ENCODE measurements around the gene C12orf56. TPM values are rescaled to one million over a fixed set of nuclear protein-coding genes. Genes with fewer than 3 reads are reported as not detected.

Gene C12orf56
- total and polyA plus RNA-seq, 2 donors: 3.7 to 7.1 TPM

- H3K27ac ChIP-seq (ENCODE audit: low read depth in 1 of 2, low read length in 1 of 2): no peak overlapping the region
- no peaks in the 10 kb centered on the region for H3K36me3 ChIP-seq (ENCODE audit: control insufficient read depth in 2 of 2, insufficient read depth in 2 of 2, low read length in 1 of 2)
- H3K27me3 ChIP-seq (ENCODE audit: control insufficient read depth in 2 of 2, insufficient read depth in 1 of 2, low read length in 1 of 2): no peaks in the 10 kb centered on the region
- no peaks in the 10 kb centered on the region for H3K9me3 ChIP-seq (ENCODE audit: control insufficient read depth in 2 of 2, insufficient read depth in 1 of 2, low read length in 1 of 2)
- DNase-seq (ENCODE audit: low read depth in 6 of 9, low spot score in 9 of 9): no peak
- no peak overlapping the region for H3K4me3 ChIP-seq (ENCODE audit: low read length in 2 of 2)
- no peaks in the 10 kb centered on the region for H3K4me1 ChIP-seq (ENCODE audit: control insufficient read depth in 2 of 2, insufficient read depth in 2 of 2, low read length in 2 of 2)
- WGBS: 91% methylated on average over 2 of the region's 2 CpGs
Measured at GRCh38 chr12:64269161-64269560, 121.4 kb downstream of the C12orf56 start.

DNA sequence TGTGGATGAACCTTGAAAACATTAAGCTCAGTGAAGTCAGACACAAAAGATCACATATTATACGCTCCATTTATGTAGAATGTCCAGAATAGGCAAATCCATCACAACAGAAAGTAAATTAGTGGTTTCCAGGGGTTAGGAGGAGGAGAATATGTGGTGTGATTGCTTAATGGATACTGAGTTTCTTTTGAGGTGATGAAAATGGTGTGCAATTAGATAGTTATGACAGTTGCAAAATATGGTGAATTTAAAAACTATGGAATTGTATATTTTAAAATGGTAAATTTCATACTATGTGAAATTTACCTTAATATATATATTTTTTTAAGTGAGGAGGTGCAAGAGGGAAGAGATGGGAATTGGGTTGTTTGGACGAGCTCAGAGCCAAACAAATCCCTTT lies 122.1 kb downstream of the C12orf56 start:
- Histone ChIP-seq H3K4me3 (ENCODE audit: low read length in 2 of 2) (no peak overlapping the region), H3K4me1 (ENCODE audit: control insufficient read depth in 2 of 2, insufficient read depth in 2 of 2, low read length in 2 of 2) (no peaks in the 10 kb centered on the region), H3K27ac (ENCODE audit: low read depth in 1 of 2, low read length in 1 of 2) (no peak overlapping the region), H3K36me3 (ENCODE audit: control insufficient read depth in 2 of 2, insufficient read depth in 2 of 2, low read length in 1 of 2) (no peaks in the 10 kb centered on the region), H3K9me3 (ENCODE audit: control insufficient read depth in 2 of 2, insufficient read depth in 1 of 2, low read length in 1 of 2) (no peaks in the 10 kb centered on the region), H3K27me3 (ENCODE audit: control insufficient read depth in 2 of 2, insufficient read depth in 1 of 2, low read length in 1 of 2) (no peaks in the 10 kb centered on the region)
- WGBS: 0% methylated on average over 2 of the region's 2 CpGs
- no peak for DNase-seq (ENCODE audit: low read depth in 6 of 9, low spot score in 9 of 9)

- no peak overlapping the region for H3K27ac ChIP-seq (ENCODE audit: low read depth in 1 of 2, low read length in 1 of 2)
- WGBS: 85% methylated on average over 2 of the region's 2 CpGs
- H3K27me3 ChIP-seq (ENCODE audit: control insufficient read depth in 2 of 2, insufficient read depth in 1 of 2, low read length in 1 of 2): no peaks in the 10 kb centered on the region
- H3K4me3 ChIP-seq (ENCODE audit: low read length in 2 of 2): no peak overlapping the region
- no peaks in the 10 kb centered on the region for H3K36me3 ChIP-seq (ENCODE audit: control insufficient read depth in 2 of 2, insufficient read depth in 2 of 2, low read length in 1 of 2)
- H3K9me3 ChIP-seq (ENCODE audit: control insufficient read depth in 2 of 2, insufficient read depth in 1 of 2, low read length in 1 of 2): no peaks in the 10 kb centered on the region
- DNase-seq (ENCODE audit: low read depth in 6 of 9, low spot score in 9 of 9): no peak
- H3K4me1 ChIP-seq (ENCODE audit: control insufficient read depth in 2 of 2, insufficient read depth in 2 of 2, low read length in 2 of 2): no peaks in the 10 kb centered on the region
Measured at GRCh38 chr12:64265839-64266238, 124.7 kb downstream of the C12orf56 start.

GRCh38 chr12:64261813-64262212 lies 128.7 kb downstream of the C12orf56 start:
- Histone ChIP-seq H3K27me3 (ENCODE audit: control insufficient read depth in 2 of 2, insufficient read depth in 1 of 2, low read length in 1 of 2) (no peaks in the 10 kb centered on the region), H3K36me3 (ENCODE audit: control insufficient read depth in 2 of 2, insufficient read depth in 2 of 2, low read length in 1 of 2) (no peaks in the 10 kb centered on the region), H3K4me1 (ENCODE audit: control insufficient read depth in 2 of 2, insufficient read depth in 2 of 2, low read length in 2 of 2) (no peaks in the 10 kb centered on the region), H3K27ac (ENCODE audit: low read depth in 1 of 2, low read length in 1 of 2) (no peak overlapping the region), H3K4me3 (ENCODE audit: low read length in 2 of 2) (no peak overlapping the region), H3K9me3 (ENCODE audit: control insufficient read depth in 2 of 2, insufficient read depth in 1 of 2, low read length in 1 of 2) (no peaks in the 10 kb centered on the region)
- 95% methylated on average over 5 of the region's 5 CpGs for WGBS
- no peak for DNase-seq (ENCODE audit: low read depth in 6 of 9, low spot score in 9 of 9)

DNA sequence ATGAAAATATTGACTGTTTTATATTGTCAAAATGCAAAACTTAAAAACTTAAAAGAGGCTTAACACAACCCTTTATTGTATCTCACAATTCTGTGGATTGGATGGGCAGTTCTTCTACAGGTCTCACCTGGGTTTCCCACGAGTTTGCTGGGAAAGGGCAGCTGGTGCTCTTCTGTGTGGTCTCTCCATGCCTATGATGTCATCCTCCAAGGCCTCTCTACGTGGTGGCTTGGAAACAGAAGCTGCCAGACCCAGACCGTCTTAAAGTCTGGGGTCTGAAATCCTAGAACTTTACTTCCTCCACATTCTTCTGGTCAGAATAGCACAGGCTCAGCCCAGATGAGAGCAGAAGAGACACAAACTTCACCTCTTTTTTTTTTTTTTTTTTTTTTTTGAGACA lies 132.0 kb downstream of the C12orf56 start:
- no peak for DNase-seq (ENCODE audit: low read depth in 6 of 9, low spot score in 9 of 9)

DNA sequence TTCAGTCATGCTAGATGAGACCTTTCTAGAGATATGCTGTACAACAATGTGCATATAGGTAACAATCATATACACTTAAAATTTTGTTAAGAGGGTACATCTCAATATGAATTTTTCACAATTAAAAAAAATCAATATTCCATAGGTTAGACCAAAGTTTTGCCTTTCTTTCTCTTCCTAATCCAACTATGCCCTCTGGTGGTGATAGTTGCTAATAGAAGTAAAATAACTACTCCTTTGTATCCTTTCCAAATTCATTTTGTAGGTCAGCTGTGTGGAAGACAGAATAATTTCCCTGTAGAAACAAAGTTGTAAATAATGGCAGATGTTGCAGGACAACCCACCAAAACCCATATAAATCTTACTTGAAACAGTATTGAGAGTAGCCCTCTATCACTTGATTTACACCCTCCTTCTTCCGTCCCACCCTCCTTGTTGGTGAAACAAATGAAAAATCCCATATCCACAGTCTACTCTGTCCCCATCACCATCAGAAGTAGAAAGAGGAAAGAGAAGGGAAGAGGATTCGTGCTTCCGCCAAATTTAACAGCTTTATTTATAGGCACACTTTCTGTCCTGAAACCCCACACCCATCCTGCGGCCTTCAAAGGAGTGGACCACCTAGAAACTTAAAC lies 134.3 kb downstream of the C12orf56 start:
- DNase-seq (ENCODE audit: low read depth in 6 of 9, low spot score in 9 of 9): peak in 8 of 9 donors; percentile 12 to 65 (median 28)
- H3K27ac ChIP-seq (ENCODE audit: low read depth in 1 of 2, low read length in 1 of 2): no peak overlapping the region
- no peaks in the 10 kb centered on the region for H3K4me1 ChIP-seq (ENCODE audit: control insufficient read depth in 2 of 2, insufficient read depth in 2 of 2, low read length in 2 of 2)
- H3K9me3 ChIP-seq (ENCODE audit: control insufficient read depth in 2 of 2, insufficient read depth in 1 of 2, low read length in 1 of 2): no peaks in the 10 kb centered on the region
- 82% methylated on average over 4 of the region's 4 CpGs for WGBS
- no peak overlapping the region for H3K4me3 ChIP-seq (ENCODE audit: low read length in 2 of 2)
- H3K27me3 ChIP-seq (ENCODE audit: control insufficient read depth in 2 of 2, insufficient read depth in 1 of 2, low read length in 1 of 2): no peaks in the 10 kb centered on the region
- no peaks in the 10 kb centered on the region for H3K36me3 ChIP-seq (ENCODE audit: control insufficient read depth in 2 of 2, insufficient read depth in 2 of 2, low read length in 1 of 2)

More for the DNA sequence above, 132.0 kb downstream of the C12orf56 start:
- H3K4me3 ChIP-seq (ENCODE audit: low read length in 2 of 2): no peak overlapping the region
- H3K27me3 ChIP-seq (ENCODE audit: control insufficient read depth in 2 of 2, insufficient read depth in 1 of 2, low read length in 1 of 2): no peaks in the 10 kb centered on the region
- H3K9me3 ChIP-seq (ENCODE audit: control insufficient read depth in 2 of 2, insufficient read depth in 1 of 2, low read length in 1 of 2): no peaks in the 10 kb centered on the region
- 73% methylated on average over 3 of the region's 3 CpGs for WGBS
- H3K27ac ChIP-seq (ENCODE audit: low read depth in 1 of 2, low read length in 1 of 2): no peak overlapping the region
- H3K4me1 ChIP-seq (ENCODE audit: control insufficient read depth in 2 of 2, insufficient read depth in 2 of 2, low read length in 2 of 2): no peaks in the 10 kb centered on the region
- no peaks in the 10 kb centered on the region for H3K36me3 ChIP-seq (ENCODE audit: control insufficient read depth in 2 of 2, insufficient read depth in 2 of 2, low read length in 1 of 2)

DNA sequence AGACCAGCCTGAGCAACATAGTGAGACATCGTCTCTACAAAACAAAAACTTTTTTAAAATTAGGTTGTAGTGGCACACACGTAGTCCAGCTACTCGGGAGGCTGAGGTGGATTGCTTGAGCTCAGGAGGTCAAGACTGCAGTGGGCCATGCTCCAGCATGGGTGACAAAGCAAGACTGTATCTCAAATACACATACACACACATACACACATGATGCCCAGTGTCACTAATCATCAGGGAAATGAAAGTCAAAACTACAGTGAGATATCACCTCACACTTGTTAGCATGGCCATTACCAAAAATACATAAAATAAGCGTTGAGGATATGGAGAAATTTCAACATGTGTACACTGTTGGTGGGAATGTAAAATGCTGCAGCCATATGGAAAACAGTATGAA lies 135.3 kb downstream of the C12orf56 start:
- H3K27me3 ChIP-seq (ENCODE audit: control insufficient read depth in 2 of 2, insufficient read depth in 1 of 2, low read length in 1 of 2): no peaks in the 10 kb centered on the region
- H3K4me3 ChIP-seq (ENCODE audit: low read length in 2 of 2): no peak overlapping the region
- H3K36me3 ChIP-seq (ENCODE audit: control insufficient read depth in 2 of 2, insufficient read depth in 2 of 2, low read length in 1 of 2): no peaks in the 10 kb centered on the region
- no peaks in the 10 kb centered on the region for H3K4me1 ChIP-seq (ENCODE audit: control insufficient read depth in 2 of 2, insufficient read depth in 2 of 2, low read length in 2 of 2)
- no peak for DNase-seq (ENCODE audit: low read depth in 6 of 9, low spot score in 9 of 9)
- 86% methylated on average over 4 of the region's 4 CpGs for WGBS
- no peaks in the 10 kb centered on the region for H3K9me3 ChIP-seq (ENCODE audit: control insufficient read depth in 2 of 2, insufficient read depth in 1 of 2, low read length in 1 of 2)
- H3K27ac ChIP-seq (ENCODE audit: low read depth in 1 of 2, low read length in 1 of 2): no peak overlapping the region

DNA sequence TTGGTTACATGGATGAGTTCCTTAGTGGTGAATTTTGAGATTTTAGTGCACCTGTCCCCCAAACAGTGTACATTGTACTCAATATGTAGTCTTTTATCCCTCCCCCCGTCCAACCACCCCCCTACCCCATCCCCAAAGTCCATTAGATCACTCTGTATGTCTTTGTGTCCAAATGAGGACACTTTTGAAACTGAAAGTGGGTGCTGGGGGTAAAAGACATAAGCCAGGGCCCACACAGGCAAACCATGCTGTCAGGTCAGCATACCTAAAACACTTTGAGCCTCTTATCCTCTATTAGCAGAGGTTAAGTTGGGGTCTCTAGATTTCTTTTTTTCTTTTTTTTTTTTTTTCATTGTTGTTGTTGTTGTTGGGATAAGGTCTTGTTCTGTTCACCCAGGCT lies 137.2 kb downstream of the C12orf56 start:
- Histone ChIP-seq H3K27me3 (ENCODE audit: control insufficient read depth in 2 of 2, insufficient read depth in 1 of 2, low read length in 1 of 2) (no peaks in the 10 kb centered on the region), H3K36me3 (ENCODE audit: control insufficient read depth in 2 of 2, insufficient read depth in 2 of 2, low read length in 1 of 2) (no peaks in the 10 kb centered on the region), H3K4me3 (ENCODE audit: low read length in 2 of 2) (no peak overlapping the region), H3K4me1 (ENCODE audit: control insufficient read depth in 2 of 2, insufficient read depth in 2 of 2, low read length in 2 of 2) (no peaks in the 10 kb centered on the region), H3K27ac (ENCODE audit: low read depth in 1 of 2, low read length in 1 of 2) (no peak overlapping the region), H3K9me3 (ENCODE audit: control insufficient read depth in 2 of 2, insufficient read depth in 1 of 2, low read length in 1 of 2) (no peaks in the 10 kb centered on the region)
- 66% methylated on average over 1 of the region's 1 CpG for WGBS
- DNase-seq (ENCODE audit: low read depth in 6 of 9, low spot score in 9 of 9): no peak

- 92% methylated on average over 3 of the region's 3 CpGs for WGBS
- no peaks in the 10 kb centered on the region for H3K9me3 ChIP-seq (ENCODE audit: control insufficient read depth in 2 of 2, insufficient read depth in 1 of 2, low read length in 1 of 2)
- no peak overlapping the region for H3K27ac ChIP-seq (ENCODE audit: low read depth in 1 of 2, low read length in 1 of 2)
- DNase-seq (ENCODE audit: low read depth in 6 of 9, low spot score in 9 of 9): no peak
- no peak overlapping the region for H3K4me3 ChIP-seq (ENCODE audit: low read length in 2 of 2)
- no peaks in the 10 kb centered on the region for H3K4me1 ChIP-seq (ENCODE audit: control insufficient read depth in 2 of 2, insufficient read depth in 2 of 2, low read length in 2 of 2)
- H3K36me3 ChIP-seq (ENCODE audit: control insufficient read depth in 2 of 2, insufficient read depth in 2 of 2, low read length in 1 of 2): no peaks in the 10 kb centered on the region
- no peaks in the 10 kb centered on the region for H3K27me3 ChIP-seq (ENCODE audit: control insufficient read depth in 2 of 2, insufficient read depth in 1 of 2, low read length in 1 of 2)
Measured at GRCh38 chr12:64252681-64253080, 137.9 kb downstream of the C12orf56 start.

Measured in thymus (tissue), 11 donors.